Dermis microvascular lymphatic vessel endothelial cell (primary cell): Measurements from ENCODE around the gene CNGA2. TPM values are rescaled to one million over a fixed set of nuclear protein-coding genes. Genes with fewer than 3 reads are reported as not detected.

Source experiments
- DNase-seq, 2 donors: peaks; one replicate each; pipeline versions ENCODE4 v3.0.0 to v3.0.0-alpha.2; 2010; ENCODE audit warnings: low read depth in 2 of 2
- total RNA-seq: library from RNA; depleted of rRNA; stranded (reverse); fragments of >200 nt; gene quantifications from 2 replicates; pipeline ENCODE4 v1.2.1, GENCODE V29; 2014

The CNGA2 gene
- total RNA-seq, 1 donor from 2014 or later: not detected

DNA sequence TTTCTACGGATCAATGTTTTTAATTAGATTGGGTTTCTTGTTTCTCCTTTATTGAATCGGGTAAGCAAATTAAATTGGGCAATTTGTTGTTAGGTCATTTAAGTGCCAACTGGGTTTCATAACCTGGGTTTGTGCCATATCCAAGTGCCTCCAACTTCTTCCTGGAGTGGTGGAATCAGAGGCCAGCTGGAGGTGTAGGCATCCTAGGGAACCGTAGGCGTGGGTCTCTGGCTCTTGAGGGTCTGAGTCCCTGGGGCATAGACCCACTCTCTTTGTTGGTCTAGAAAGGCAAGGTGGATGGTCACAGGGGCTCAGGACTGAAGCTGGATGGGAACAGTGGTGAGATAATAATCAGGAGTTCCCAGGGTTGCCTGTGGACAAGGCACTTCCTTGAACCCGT lies 18.3 kb downstream of the CNGA2 start:
- no peak for DNase-seq

DNA sequence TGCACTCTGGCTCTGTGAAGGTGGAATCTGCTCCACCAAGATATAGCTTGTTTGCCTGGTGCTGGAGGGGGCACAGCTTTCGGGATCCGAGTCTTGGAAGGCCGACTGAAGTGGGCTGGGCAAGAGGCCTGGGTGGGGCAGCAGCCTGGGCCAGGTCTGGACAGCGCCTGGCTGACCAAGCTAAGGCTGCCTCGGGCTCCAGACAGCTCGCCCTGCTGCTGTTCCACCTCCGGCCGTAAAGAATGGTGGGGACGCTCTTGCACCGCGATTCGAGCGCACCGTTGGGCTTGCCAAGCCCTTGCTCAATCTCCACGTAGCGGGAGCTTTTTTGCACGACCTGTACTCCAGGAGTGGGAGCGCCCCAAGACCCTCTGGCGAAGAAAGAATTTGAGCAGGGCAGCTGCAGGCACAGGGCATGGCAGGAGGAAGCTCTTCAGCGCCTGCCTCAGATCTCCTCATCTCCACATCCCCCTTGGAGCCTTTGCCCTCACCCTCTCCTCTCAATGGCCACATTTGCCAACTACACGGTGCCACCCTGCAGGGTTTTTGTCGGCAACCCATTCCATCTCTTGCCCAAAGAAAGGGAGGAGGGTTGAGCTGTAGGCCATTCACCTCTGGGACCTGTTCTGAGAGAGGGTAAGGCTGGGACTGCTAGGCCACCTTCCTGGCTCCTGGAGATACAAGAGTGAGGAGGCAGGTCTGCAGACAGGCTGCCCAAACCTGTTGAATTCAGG lies 18.9 kb downstream of the CNGA2 start:
- DNase-seq: peak; percentile 20 to 58

DNA sequence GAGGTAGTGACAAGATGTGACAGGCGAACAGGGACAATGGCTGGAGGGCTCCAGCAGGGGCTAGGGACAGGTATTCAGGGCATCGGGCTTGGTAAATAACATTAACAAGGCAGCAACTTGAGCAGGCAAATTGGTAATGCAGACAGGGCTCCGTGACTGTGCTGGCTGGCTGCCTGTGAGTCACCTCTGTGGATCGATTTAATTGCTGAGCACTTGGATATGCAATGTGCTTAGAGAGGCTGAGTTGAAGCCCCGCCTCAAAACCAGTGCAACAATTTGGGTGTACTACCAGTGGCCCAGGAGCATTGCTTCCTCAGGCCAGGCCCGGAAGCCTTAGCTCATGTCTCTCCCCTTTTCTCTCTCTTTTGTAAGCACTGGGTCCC lies 19.5 kb downstream of the CNGA2 start:
- DNase-seq: no peak

DNA sequence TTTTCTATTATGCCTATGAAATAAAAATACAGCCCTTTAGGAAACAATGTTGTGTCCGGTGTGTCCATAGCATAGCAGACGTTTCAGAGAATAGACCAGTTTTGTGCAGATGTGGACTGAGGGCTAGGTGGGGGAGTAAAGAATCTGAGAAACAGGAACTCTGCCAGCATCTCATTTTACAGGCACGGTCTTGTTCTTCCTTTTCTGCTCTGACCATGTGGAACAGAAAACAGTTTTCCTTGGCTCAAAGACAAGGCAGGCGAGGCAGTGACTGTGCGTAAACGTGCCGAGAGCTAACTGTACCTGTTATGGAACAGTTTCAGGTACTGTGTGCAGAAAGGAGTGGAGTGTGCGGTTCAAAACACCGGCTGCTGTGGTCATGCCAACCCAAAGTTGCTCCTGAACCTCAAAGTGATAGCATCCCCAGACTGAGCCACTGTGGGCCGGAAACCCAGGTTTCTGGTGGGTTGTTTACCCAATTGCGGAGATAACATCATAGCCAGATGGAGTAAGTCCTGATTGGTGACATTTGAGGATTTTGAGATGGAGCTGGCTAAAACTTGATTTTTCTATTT lies 20.2 kb downstream of the CNGA2 start:
- DNase-seq: no peak

DNA sequence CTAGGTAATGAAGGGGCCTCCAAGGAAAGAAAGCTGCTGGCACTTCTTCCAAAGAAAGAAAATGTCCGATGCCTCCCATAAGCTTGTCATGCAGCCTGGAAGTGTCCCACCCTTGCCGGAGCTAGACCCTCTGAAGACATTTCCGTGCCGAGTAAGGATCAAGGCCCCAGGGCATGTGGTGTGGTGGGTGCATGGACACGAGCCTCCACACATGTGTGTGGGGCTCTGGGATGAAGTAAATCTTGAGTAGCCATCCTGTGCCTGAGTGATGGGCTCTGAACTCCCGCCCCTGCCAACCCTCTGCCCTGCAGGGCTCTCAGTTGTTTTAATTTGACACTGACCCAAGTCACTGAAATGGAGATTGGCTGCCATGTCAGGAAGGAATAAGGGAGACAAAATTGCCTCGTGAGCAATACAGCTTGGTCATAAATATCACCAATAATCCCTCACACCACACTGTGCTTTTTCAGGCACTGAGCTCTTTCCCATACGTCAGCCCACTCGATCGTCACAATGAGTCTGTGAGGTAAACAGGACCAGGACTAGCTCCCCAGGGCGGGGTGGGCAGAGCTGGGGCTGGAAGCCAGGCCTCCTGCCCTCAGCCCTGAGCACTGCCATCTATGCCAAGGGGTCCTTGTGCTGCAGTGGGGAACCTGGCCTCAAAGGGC lies 24.6 kb downstream of the CNGA2 start:
- no peak for DNase-seq

DNA sequence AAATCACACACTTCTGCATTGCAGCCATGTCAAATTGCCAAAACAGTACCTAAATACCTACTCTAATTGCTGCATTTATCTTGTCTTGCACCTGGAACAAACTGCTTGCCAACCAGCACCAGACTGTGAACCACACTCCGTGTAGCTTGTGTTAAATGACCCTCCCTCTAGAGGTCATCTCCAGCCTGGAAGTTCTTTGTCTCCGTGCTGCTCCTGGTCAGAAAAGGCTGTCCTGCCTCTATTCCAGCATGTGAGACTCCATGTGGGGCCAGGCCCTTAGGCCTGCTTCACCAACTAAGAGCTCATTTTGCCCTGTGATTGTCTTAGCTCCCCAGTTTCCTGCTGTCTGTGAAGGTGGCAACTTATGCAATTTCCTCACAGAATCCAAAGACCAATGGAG lies 28.3 kb downstream of the CNGA2 start:
- peak in 1 of 2 donors; percentile 0 for DNase-seq

DNA sequence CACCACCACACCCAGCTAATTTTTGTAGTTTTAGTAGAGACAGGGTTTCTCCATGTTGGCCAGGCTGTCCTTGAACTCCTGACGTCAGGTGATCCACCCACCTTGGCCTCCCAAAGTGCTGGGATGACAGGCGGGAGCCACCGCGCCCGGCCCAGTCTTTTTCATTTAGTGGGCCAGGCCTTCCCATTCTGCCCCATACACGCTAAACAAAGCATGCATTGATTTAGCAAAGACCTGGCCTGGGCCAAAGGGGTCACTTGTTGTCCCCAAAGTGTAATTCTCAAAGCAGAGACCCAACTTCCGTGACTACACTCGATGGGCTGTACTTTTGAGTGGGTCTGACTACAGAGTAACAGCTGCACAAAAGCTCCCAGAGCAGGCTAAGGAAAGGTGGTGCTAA lies 29.2 kb downstream of the CNGA2 start:
- no peak for DNase-seq

DNA sequence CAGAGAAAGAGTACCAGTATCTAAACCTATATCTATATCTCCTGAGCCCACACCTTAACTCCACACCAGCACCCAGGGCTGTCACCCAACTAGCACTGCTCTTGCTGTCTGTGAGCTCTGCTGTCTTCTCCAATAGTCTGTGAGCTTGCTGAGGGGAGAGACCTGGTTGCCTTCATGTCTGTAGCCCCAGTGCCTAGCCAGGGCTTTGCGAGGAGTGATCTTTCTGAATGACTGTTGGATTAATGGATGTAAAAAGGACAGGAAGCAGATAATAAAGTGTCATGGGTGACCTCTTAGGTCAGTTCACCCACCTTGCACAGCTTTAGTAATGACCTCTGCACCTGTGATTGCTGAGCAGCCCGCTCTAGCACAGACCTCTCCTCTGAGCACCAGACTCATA lies 30.5 kb downstream of the CNGA2 start:
- DNase-seq: no peak

DNA sequence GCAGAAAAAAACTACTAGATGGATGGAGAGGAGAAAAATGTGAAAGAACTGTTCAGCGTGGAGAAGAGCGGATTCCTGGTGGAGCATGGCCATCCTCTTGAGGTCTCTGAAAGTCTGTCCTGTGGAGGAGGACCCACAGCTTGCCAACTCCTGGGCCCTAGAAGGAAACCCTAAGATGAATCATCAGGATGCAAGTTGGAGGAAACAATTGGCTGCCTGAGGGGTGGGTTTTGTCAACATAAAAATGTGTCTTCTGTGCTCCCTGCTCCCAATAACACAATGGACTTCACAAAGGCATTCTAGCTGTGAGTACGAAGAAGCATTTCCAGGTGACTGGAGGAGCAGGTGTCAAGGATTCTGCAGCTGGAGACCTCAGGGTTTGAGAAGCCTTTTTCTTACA lies 37.2 kb downstream of the CNGA2 start:
- no peak for DNase-seq

DNA sequence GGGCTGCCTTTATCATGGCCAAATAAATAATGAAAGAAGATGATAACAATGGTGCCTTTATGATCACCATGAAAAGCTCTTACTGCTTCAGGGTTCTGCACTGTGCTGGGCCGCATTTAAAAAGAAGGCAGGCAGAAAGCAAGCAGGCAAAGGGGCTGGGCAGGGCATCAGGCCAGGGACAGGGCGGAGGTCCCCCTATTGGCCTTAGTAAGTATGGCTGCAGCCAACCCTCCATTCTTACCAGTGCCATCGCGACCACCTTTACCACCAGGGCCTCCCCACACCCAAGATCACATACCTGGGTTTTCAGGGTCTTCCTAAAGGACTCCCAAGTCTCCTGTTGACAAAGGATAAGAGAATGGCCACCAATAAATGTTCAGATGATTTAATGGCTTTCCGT lies 38.9 kb downstream of the CNGA2 start:
- no peak for DNase-seq

DNA sequence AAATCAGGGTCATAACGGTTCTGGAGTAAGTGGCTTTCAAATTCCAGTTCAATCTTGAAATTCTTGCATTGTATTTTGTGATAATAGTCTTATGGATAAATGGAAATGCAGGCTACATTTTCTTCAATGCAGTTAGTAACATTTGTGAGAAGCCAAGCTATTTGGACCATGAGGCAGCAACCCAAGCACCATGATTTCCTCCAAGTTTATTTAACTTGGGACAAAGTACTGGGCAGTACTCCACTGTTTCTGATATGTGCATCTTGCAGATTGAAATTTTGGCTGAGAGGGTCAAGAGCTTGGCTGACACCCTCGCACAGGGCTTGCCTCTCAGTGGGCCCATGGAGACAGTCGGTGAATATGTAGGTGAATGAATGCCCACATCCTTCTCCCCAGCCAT lies 39.9 kb downstream of the CNGA2 start:
- DNase-seq: no peak

DNA sequence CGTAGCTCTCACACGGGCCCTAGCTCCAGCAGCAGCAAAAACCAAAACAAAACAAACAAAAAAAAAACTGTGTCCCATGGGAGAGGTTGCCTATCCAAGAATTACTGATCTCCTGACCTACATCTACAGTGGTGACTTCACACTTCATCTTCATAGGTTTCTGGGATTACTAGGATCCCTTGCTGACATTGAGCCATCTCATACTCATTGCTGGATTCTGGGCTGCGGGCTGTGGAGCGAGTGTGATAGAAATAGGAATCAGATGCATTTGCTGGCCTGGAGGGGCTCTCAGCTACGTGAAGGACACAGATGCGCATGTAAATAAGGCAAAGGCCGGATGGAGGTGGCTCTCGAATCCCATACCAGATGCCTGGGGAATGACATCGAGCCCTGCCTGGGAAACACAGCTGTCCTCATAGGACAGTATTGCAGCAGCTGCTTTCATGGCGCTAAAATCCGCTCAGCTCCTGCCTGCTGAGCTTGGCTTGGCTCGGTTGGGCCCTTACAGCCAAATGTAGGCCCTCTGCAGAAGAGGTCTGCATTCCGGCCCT lies 41.7 kb downstream of the CNGA2 start:
- DNase-seq: no peak

DNA sequence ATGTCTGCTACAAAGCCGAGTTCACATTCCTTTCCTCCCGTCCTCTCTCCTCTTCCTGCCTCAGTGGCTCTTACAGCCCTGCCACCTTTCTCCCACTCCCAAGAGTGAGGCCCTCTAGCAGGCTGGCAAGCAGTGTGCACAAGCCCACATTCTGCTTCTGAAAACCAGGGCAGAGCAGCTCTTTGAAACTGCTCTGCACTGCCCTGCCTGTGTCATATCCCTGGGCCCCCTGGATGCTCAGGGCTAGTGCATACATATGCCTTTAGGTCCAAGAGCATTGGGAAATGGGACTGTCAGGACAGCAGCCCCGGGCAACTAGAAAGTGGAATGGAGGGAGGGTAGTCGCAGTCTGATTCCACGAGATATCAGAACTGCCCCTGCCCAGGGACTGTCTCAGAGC lies 42.4 kb downstream of the CNGA2 start:
- DNase-seq: no peak

DNA sequence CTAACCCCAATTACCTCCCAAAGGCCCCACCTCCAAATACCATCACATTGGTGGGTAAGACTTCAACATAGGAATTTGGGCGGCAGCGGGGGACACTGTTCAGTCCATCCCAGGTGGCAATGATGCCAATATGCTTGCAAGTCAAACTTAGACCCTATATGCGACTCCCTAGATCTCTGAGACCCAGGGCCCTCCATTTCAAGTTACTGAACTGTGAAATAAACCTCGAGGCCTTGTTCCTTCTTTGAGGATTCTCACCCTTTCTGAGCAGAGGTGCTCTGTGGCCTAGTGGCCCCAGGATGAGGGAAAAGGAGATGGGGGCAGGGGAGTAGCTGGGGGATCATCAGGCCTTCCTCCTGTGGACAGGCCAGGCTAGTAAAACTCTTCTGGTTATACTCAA lies 44.7 kb downstream of the CNGA2 start:
- no peak for DNase-seq

DNA sequence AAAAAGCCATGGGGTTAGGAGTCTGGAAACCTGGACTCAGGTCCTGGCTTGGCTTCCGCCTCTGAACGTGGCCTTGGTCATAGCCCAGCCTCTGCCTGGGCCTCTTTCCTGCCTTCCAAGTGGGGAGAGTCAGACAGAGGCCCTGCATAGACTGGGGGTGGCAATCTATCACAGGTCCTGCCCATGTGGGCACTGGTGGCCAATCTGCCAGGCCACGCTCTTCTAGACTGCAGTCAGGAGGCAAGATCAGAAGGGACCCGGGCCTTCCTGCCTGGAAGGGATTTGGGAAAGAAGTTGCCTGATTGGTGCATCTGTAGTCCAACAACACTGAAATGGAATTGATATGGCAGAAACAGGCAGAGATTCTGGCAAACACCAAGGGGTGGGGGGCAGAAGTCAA lies 46.1 kb downstream of the CNGA2 start:
- no peak for DNase-seq

DNA sequence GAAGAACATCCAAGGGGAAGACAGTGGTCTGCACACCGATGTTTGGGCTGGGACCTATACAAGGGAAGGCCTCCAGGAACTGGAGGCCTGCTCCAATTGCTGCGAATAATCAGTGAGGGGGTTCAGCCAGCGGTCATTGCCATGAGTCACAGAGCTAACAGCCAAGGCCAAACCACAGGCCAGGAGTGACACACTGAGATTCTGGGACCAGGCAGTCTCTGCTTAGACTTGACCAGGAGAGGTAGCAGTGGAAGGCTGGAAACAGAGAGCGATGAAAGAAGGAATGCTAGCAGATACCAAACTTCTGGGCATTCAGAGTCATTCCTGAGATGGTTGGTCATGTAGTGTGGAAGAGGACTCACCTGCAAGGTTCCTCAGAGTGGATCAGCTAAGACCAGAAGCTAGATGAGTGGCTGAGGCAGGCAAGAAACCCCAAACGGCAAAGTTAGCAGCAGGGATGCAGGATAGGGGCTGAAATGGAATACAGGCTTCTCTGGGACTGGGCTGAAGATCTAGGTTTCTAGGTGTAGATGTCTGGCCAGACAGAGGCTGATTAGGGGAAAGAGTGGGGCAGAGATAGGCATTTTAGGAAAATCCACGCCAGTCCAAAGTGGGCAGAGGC lies 54.7 kb downstream of the CNGA2 start:
- DNase-seq: peak in 1 of 2 donors; percentile 55

DNA sequence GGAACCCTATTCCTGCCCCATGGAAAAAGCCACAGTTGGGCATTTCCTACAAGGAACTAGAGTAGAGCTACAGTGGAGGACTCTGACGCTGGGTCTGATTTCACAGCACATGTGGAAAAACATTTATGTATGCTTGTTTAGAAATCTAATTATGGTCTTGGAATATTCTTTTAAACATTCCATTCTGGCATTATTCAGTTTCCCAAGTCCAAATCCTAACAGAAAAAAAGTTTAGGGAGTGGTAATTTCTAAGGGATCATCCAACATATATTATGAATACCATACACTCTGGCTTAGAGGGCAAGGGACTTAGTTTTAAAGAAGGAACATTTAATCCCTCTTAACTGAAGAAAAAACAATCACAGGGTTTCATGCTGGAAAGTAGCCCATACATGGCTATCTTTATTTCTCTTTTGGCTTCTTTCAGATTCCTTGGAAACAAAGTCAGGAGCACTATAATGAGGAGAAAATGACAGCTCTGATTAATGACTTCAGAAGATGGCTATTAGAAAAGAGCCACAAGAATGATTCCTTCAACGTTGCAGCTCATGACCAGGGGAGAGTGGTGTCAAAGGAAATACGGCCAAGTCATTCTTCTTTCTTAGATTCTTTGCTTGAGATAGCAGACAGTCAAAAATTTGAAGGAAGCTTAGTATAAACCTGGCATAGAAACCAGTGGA lies 56.1 kb downstream of the CNGA2 start:
- no peak for DNase-seq

DNA sequence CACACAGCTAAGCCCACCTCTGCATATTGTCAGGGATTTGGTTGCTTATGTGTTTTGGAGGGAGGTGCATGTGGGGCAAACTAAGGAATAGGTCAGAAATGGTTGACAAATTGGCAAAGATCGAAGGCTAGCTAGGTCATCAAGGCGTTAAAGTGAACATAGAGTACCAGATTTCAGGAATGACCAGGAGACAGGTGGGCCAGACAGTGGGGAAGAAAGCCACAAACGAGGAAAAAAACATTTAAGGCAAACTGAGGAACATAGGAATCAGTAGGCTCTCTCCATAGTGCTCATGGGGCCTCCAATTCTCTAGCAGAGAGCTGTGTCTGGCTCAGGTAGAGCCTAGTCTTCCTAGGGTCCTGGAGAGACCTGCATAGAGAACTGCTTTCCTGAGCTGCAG lies 57.4 kb downstream of the CNGA2 start:
- no peak for DNase-seq

DNA sequence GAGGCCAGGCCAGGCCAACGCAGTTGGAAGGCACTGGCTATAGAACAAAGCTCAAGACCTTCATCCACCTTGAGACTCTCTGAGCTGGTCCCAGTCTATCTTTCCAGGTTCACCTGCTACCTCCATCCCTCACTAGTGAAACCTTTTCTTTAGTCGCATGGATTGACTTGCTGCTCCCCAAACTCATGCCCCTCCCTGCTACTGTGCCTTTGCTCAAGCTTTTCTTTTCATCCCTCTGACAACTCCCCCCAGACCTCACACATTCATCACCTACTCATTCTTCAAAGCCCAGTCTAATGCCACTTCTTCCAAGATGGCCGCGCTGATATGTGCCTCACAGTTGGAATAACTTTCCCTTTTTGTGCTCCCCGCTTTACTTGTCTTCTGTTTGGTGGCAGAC lies 58.0 kb downstream of the CNGA2 start:
- no peak for DNase-seq

DNA sequence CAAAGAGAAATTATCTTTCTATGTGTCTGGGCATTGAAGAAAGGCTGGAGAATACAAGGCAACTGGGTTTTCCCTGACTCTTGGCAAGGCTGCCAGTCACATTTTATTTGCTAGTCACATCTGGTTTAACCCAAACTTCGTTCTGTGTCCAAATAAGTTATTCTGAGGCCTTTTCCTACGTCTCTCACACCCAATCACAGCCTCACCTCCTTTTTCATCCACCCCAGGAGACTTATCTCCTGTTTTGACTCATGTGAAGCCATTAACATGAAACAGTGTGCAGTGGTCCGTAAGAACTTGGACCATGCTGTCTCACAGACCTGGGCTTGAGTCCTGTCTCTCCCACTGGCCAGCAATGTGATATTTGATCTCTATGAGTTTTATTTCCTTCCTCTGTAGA lies 59.3 kb downstream of the CNGA2 start:
- no peak for DNase-seq
